Stimulated activated naive CD8-positive, alpha-beta T cell treated with anti-CD3 and anti-CD28 coated beads, Interleukin-15, Interleukin-2, amounts not matched to agents 100 U/mL and 50 U/mL, for 24 hours (primary cell): ENCODE measurements around the gene ZDHHC23.

Source experiments
- ATAC-seq: fragments of 150-1000 bp; cut with Tn5 transposase; one replicate; pipeline ENCODE4 v1.10.0; 2021
- DNase-seq: peaks from one replicate; pipeline ENCODE4 v3.0.0; 2021

The ZDHHC23 gene

DNA sequence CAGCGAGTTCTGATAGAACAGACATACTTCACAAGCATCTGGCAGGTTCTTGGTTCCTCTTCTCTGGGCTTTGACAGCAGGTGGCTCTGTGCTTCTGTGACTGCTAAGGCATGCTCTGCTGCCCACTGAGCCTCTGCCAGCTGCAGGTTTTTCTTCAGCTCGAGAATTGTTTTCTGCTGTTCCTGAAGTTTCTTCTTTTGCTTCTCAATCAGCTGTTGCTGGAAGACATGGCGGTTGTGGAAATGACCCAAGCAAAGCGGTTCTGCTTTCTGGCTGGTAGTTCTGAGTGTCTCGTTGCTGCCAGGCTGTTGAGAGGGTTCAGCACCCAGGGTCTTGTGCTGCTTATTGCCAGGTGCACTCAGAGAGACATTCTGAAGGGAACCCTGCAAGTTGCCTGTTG is 57.7 kb downstream of the ZDHHC23 start:
- DNase-seq (peak; percentile 5), ATAC-seq (no peak)

DNA sequence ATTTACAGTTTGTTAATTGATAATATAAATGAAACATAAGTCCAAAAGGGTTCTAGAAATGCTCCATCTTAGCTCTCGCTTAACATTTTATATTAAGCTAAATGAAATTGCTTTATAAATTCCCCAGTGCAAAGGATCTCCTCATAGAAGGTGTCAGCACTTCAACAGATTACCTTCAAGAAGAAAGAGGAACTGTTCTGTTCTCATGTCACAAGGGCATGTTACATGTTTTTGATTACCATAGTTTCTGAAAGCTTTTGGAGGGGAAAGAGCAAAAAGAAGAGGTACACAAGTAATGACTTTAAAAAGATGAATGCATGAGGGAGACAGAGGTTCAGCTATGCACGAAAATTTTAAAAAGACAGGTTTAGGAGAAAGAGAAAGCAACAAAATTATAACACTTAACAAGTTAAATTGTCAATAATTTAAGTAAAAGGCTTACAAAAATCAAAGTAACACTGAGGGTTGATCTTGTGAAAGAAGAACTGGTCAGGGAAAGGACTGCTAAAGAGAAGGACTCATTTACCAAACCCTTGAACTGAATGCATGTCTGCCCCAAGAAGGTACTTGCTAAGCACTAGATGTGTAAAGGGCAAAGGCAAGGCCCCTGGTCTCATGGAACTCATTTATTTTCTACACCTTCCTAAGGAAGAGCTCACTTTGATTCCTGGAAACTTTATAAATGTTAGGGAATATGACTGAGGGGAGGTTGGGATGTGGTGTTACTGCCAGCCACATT is 63.4 kb downstream of the ZDHHC23 start:
- DNase-seq: no peak
- no peak for ATAC-seq
